Measurements from ENCODE around the gene ULK3.

DNA sequence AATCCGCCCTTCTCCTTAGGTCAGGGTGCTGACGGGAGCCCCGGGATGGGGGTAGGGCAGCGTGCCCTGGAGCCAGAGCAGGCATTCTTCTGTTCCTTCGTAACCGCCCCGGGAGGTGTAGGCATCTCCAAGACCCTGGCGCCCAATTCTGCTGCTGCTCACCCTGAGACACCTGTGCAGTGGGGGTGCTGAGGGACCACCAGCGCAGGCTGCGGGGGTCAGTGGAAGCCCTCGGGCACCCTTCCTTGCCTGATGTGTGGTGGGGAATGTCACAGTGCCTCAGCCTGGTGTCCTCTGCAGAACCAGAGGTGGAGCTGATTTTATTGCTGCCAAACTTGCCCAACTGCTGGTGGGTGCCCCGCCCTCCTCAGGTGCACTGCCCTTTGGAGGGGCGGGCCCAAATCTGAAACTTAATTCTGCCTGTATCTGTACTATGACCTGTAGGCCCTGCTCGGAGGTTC is 53.8 kb downstream of the ULK3 start:
- TF ChIP-seq FOS (IDR thresholded peaks at IDR 0.05; ENCODE audit: low read depth, low read length) (no peak), RAD21 (IDR thresholded peaks at IDR 0.05; ENCODE audit: low read length) (no peak), BHLHE40 (IDR thresholded peaks at IDR 0.05; ENCODE audit: low read depth, low read length) (no peak), RCOR1 (IDR thresholded peaks at IDR 0.05; ENCODE audit: insufficient replicate concordance, low read length) (no peak), MAZ (IDR thresholded peaks at IDR 0.05; ENCODE audit: borderline replicate concordance, low read depth, low read length) (no peak), POLR2A (IDR thresholded peaks at IDR 0.05; ENCODE audit: low read depth, low read length) (no peak), RFX5 (IDR thresholded peaks at IDR 0.05; ENCODE audit: low read depth, low read length) (no peak), MAFK (IDR thresholded peaks at IDR 0.05; ENCODE audit: low read depth, low read length) (no peak), CEBPB (IDR thresholded peaks at IDR 0.05; ENCODE audit: low read depth, low read length) (no peak), MXI1 (IDR thresholded peaks at IDR 0.05; ENCODE audit: borderline replicate concordance, low read depth, low read length) (no peak), CHD1 (IDR thresholded peaks at IDR 0.05; ENCODE audit: low read depth, low read length) (no peak), NFE2L2 (IDR thresholded peaks at IDR 0.05; ENCODE audit: low read depth, low read length) (no peak)
- TF ChIP-seq, protein P1, sequence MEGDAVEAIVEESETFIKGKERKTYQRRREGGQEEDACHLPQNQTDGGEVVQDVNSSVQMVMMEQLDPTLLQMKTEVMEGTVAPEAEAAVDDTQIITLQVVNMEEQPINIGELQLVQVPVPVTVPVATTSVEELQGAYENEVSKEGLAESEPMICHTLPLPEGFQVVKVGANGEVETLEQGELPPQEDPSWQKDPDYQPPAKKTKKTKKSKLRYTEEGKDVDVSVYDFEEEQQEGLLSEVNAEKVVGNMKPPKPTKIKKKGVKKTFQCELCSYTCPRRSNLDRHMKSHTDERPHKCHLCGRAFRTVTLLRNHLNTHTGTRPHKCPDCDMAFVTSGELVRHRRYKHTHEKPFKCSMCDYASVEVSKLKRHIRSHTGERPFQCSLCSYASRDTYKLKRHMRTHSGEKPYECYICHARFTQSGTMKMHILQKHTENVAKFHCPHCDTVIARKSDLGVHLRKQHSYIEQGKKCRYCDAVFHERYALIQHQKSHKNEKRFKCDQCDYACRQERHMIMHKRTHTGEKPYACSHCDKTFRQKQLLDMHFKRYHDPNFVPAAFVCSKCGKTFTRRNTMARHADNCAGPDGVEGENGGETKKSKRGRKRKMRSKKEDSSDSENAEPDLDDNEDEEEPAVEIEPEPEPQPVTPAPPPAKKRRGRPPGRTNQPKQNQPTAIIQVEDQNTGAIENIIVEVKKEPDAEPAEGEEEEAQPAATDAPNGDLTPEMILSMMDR (conservative IDR thresholded peaks at IDR 0.05; ENCODE audit: low read depth, low read length): no peak
- TF ChIP-seq, protein P2, sequence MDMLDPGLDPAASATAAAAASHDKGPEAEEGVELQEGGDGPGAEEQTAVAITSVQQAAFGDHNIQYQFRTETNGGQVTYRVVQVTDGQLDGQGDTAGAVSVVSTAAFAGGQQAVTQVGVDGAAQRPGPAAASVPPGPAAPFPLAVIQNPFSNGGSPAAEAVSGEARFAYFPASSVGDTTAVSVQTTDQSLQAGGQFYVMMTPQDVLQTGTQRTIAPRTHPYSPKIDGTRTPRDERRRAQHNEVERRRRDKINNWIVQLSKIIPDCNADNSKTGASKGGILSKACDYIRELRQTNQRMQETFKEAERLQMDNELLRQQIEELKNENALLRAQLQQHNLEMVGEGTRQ (IDR thresholded peaks at IDR 0.05; ENCODE audit: low read depth, low read length): no peak

All from IMR-90 (cell line).